HEK293 (cell line): ENCODE measurements around the gene ALDH1B1.

Experiments
- CTCF ChIA-PET: fragments of 350-600 bp; formaldehyde crosslinking; extraction: SDS; loops from one replicate; lab custom pipeline; 2021; ENCODE audit warnings: antibody characterized with exemption; lab: Yijun Ruan, JAX
- POLR2A ChIA-PET: fragments of 300-600 bp; formaldehyde crosslinking; extraction: SDS; loops from one replicate; lab custom pipeline; 2020; ENCODE audit warnings: antibody characterized with exemption, inconsistent platforms; lab: Yijun Ruan, JAX
- H3K27ac ChIP-seq: fragments of 200-500 bp; sonication (Bioruptor generic); 2 replicates; pipeline ENCODE4 v1.5.1; 2014; ENCODE audit warnings: low read depth, low read length, control low read depth, inconsistent platforms; ENCODE audit errors: extremely low read depth
- H3K36me3 ChIP-seq, 2 experiments: fragments of 200-500 bp in 1 of 2; sonication (Bioruptor generic) in 1 of 2; 1 replicate in 1 of 2; 2 replicates in 1 of 2; pipeline ENCODE4 v1.5.1; 2014 to 2017; ENCODE audit warnings: inconsistent platforms in 2 of 2, low read length in 2 of 2; ENCODE audit not compliant: control insufficient read depth in 2 of 2, insufficient read depth in 1 of 2
- H3K4me1 ChIP-seq: fragments of 200-500 bp; sonication (Bioruptor generic); 2 replicates; pipeline ENCODE4 v1.5.1; 2014; ENCODE audit warnings: mild to moderate bottlenecking, low read length, inconsistent platforms; ENCODE audit not compliant: control insufficient read depth, insufficient read depth
- H3K4me3 ChIP-seq: 2 replicates; pipeline ENCODE4 v1.5.1; 2011; ENCODE audit warnings: low read depth, mild to moderate bottlenecking, control low read depth, low read length, moderate library complexity
- H3K9me3 ChIP-seq: fragments of 200-500 bp; sonication (Bioruptor generic); 2 replicates; pipeline ENCODE4 v1.5.1; 2014; ENCODE audit warnings: low read depth, low read length, inconsistent platforms; ENCODE audit not compliant: control insufficient read depth, insufficient read depth
- TSHZ1 ChIP-seq: fragments of 450-650 bp; formaldehyde crosslinking; IDR thresholded peaks from 2 replicates; pipeline ENCODE4 v1.5.1; 2016; ENCODE audit warnings: missing biosample characterization, missing genetic modification characterization, borderline replicate concordance
- ZBTB44 ChIP-seq: fragments of 450-650 bp; IDR thresholded peaks from 2 replicates; pipeline ENCODE4 v1.5.1; 2018; ENCODE audit warnings: missing biosample characterization, mild to moderate bottlenecking, missing genetic modification characterization
- ZFP3 ChIP-seq: fragments of 450-650 bp; formaldehyde crosslinking; IDR thresholded peaks from 2 replicates; pipeline ENCODE4 v1.5.1; 2016; ENCODE audit warnings: low read depth, missing biosample characterization, missing genetic modification characterization
- ZNF138 ChIP-seq: fragments of 450-650 bp; formaldehyde crosslinking; IDR thresholded peaks from 2 replicates; pipeline ENCODE4 v1.5.1; 2016; ENCODE audit warnings: missing biosample characterization, missing genetic modification characterization, borderline replicate concordance
- ZNF157 ChIP-seq: fragments of 450-650 bp; formaldehyde crosslinking; IDR thresholded peaks from 2 replicates; pipeline ENCODE4 v1.5.1; 2016; ENCODE audit warnings: missing biosample characterization, missing genetic modification characterization
- ZNF16 ChIP-seq: fragments of 450-650 bp; formaldehyde crosslinking; IDR thresholded peaks from 2 replicates; pipeline ENCODE4 v1.5.1; 2016; ENCODE audit warnings: low read depth, missing biosample characterization, missing genetic modification characterization
- ZNF362 ChIP-seq: fragments of 450-650 bp; formaldehyde crosslinking; IDR thresholded peaks from 2 replicates; pipeline ENCODE4 v1.5.1; 2016; ENCODE audit warnings: missing biosample characterization, missing genetic modification characterization
- ZNF544 ChIP-seq: fragments of 450-650 bp; formaldehyde crosslinking; IDR thresholded peaks from 2 replicates; pipeline ENCODE4 v1.5.0; 2017; ENCODE audit warnings: missing biosample characterization, missing genetic modification characterization
- ZNF560 ChIP-seq: fragments of 450-650 bp; formaldehyde crosslinking; IDR thresholded peaks from 2 replicates; pipeline ENCODE4 v1.5.1; 2017; ENCODE audit warnings: missing biosample characterization, missing genetic modification characterization, borderline replicate concordance
- ZNF621 ChIP-seq: fragments of 450-650 bp; formaldehyde crosslinking; IDR thresholded peaks from 2 replicates; pipeline ENCODE4 v1.5.1; 2017; ENCODE audit warnings: missing biosample characterization, missing genetic modification characterization
- ZNF623 ChIP-seq: fragments of 450-650 bp; formaldehyde crosslinking; IDR thresholded peaks from 2 replicates; pipeline ENCODE4 v1.5.1; 2016; ENCODE audit warnings: missing biosample characterization, missing genetic modification characterization
- ZNF701 ChIP-seq: fragments of 450-650 bp; formaldehyde crosslinking; IDR thresholded peaks from 2 replicates; pipeline ENCODE4 v1.5.1; 2016; ENCODE audit warnings: missing biosample characterization, missing genetic modification characterization

The ALDH1B1 gene

GRCh38 chr9:38363589-38363925 is 28.9 kb upstream of the ALDH1B1 start:
- TF ChIP-seq ZNF138 (tag by site-specific recombination) (no peak), ZNF621 (no peak), ZNF560 (tag by site-specific recombination) (no peak)
- H3K27ac ChIP-seq, result no peak overlapping the region
- H3K4me1 ChIP-seq, result no peaks in the 10 kb centered on the region
- no peaks in the 10 kb centered on the region for H3K9me3 ChIP-seq
- no peaks in the 10 kb centered on the region for H3K36me3 ChIP-seq
- H3K4me3 ChIP-seq, result no peak overlapping the region
- ChIA-PET CTCF (interaction anchor here (0.6 to 2.9 kb wide), 13 partner anchors 19 to 889 kb away, joined by 3 to 33 read pairs (median 3); no protein-coding TSS in a partner anchor), POLR2A (no interaction called here)

- ChIA-PET POLR2A (no interaction called here), CTCF (interaction anchor here (0.5 to 1.0 kb wide), 3 partner anchors 24 to 124 kb away, joined by 3 to 5 read pairs (median 3); no protein-coding TSS in a partner anchor)
- no peaks in the 10 kb centered on the region for H3K9me3 ChIP-seq
- H3K27ac ChIP-seq, result no peak overlapping the region
- no peaks in the 10 kb centered on the region for H3K36me3 ChIP-seq
- TF ChIP-seq ZNF138 (tag by site-specific recombination) (no peak), ZBTB44 (tag by site-specific recombination) (no peak), ZNF362 (tag by site-specific recombination) (no peak), ZNF621 (no peak), ZFP3 (tag by site-specific recombination) (peak; percentile 76), ZNF157 (tag by site-specific recombination) (no peak)
- H3K4me1 ChIP-seq, result no peaks in the 10 kb centered on the region
- no peak overlapping the region for H3K4me3 ChIP-seq
Measured at GRCh38 chr9:38367898-38368297, 24.6 kb upstream of the ALDH1B1 start.

GRCh38 chr9:38368731-38369130 is 23.8 kb upstream of the ALDH1B1 start:
- ChIA-PET CTCF (interaction anchor here (1.5 kb wide), 1 partner anchor 455 kb away, joined by 5 read pairs; no protein-coding TSS in a partner anchor), POLR2A (no interaction called here)
- TF ChIP-seq ZNF701 (tag by site-specific recombination) (no peak), ZNF544 (no peak), ZNF16 (tag by site-specific recombination) (no peak), TSHZ1 (tag by site-specific recombination) (no peak), ZNF623 (tag by site-specific recombination) (no peak)
- Histone ChIP-seq H3K27ac (no peak overlapping the region), H3K4me3 (no peak overlapping the region), H3K9me3 (no peaks in the 10 kb centered on the region), H3K4me1 (no peaks in the 10 kb centered on the region), H3K36me3 (no peaks in the 10 kb centered on the region)
